GM23248 (cell line): ENCODE measurements around the gene AKAP7. TPM values are rescaled to one million over a fixed set of nuclear protein-coding genes. Genes with fewer than 3 reads are reported as not detected.

Experiments used
- DNase-seq: peaks from one replicate; pipeline ENCODE4 v3.0.0-alpha.2; 2015
- H2AFZ ChIP-seq: fragments of 200-600 bp; sonication (generic); 2 replicates; pipeline ENCODE4 v1.6.1; 2016; ENCODE audit warnings: antibody characterized with exemption
- H3F3A ChIP-seq: fragments of 200-600 bp; sonication (generic); 2 replicates; pipeline ENCODE4 v1.6.1; 2016; ENCODE audit warnings: mild to moderate bottlenecking, antibody characterized with exemption, mixed run types; ENCODE audit not compliant: insufficient read depth
- H3K27ac ChIP-seq: fragments of 200-600 bp; sonication (generic); 2 replicates; pipeline ENCODE4 v1.5.1; 2016; ENCODE audit warnings: mild to moderate bottlenecking
- H3K27me3 ChIP-seq: fragments of 200-600 bp; sonication (generic); replicated peaks from 2 replicates; pipeline ENCODE4 v1.6.1; 2016; ENCODE audit warnings: mild to moderate bottlenecking; ENCODE audit not compliant: insufficient read depth
- H3K36me3 ChIP-seq: fragments of 200-600 bp; sonication (generic); 2 replicates; pipeline ENCODE4 v1.6.1; 2016; ENCODE audit warnings: low read depth, mild to moderate bottlenecking
- H3K4me1 ChIP-seq: fragments of 200-600 bp; sonication (generic); 2 replicates; pipeline ENCODE4 v1.6.1; 2016; ENCODE audit warnings: mild to moderate bottlenecking; ENCODE audit not compliant: insufficient read depth
- H3K4me2 ChIP-seq: fragments of 200-600 bp; sonication (generic); one replicate; pipeline ENCODE4 v1.6.1; 2016; ENCODE audit warnings: mild to moderate bottlenecking; ENCODE audit not compliant: unreplicated experiment
- H3K4me3 ChIP-seq: fragments of 200-600 bp; sonication (generic); 2 replicates; pipeline ENCODE4 v1.5.1; 2016; ENCODE audit warnings: mild to moderate bottlenecking
- H3K79me2 ChIP-seq: fragments of 200-600 bp; sonication (generic); 2 replicates; pipeline ENCODE4 v1.6.1; 2016; ENCODE audit warnings: mild to moderate bottlenecking; ENCODE audit not compliant: insufficient read depth
- H3K9ac ChIP-seq: fragments of 200-600 bp; sonication (generic); 2 replicates; pipeline ENCODE4 v1.6.1; 2016; ENCODE audit warnings: mild to moderate bottlenecking
- H3K9me2 ChIP-seq: fragments of 200-600 bp; sonication (generic); 2 replicates; pipeline ENCODE4 v1.6.1; 2016; ENCODE audit warnings: mixed run types, mild to moderate bottlenecking, moderate library complexity; ENCODE audit not compliant: insufficient read depth
- H3K9me3 ChIP-seq: fragments of 200-600 bp; sonication (generic); one replicate; pipeline ENCODE4 v1.6.1; 2017; ENCODE audit warnings: low read depth
- H4K20me1 ChIP-seq: fragments of 200-600 bp; sonication (generic); 2 replicates; pipeline ENCODE4 v1.6.0; 2016; ENCODE audit not compliant: insufficient read depth
- EZH2 ChIP-seq: fragments of 200-600 bp; sonication (generic); IDR thresholded peaks from 2 replicates; pipeline ENCODE4 v1.6.1; 2018; ENCODE audit warnings: antibody characterized with exemption, mild to moderate bottlenecking; ENCODE audit not compliant: insufficient read depth, poor library complexity, severe bottlenecking
- EZH2phosphoT487 ChIP-seq: fragments of 200-600 bp; sonication (generic); IDR thresholded peaks from 2 replicates; pipeline ENCODE4 v1.6.1; 2018; ENCODE audit warnings: antibody characterized with exemption, moderate library complexity, mild to moderate bottlenecking, low read depth; ENCODE audit not compliant: insufficient read depth
- WGBS, 2 experiments: methylation state at CpG; one replicate each; pipeline ENCODE4 v1.1.6; 2015 to 2017; ENCODE audit warnings: low lambda C conversion rate in 2 of 2, low coverage in 1 of 2; ENCODE audit errors: missing lambda C conversion rate in 2 of 2; 5-methylcytosine and 5-hydroxymethylcytosine counted together
- in situ Hi-C: fragments of 300-500 bp; cut with MboI; formaldehyde crosslinking; loops from 2 replicates; pipeline ENCODE4 v1.15.0; 2020
- polyA plus RNA-seq: library from polyadenylated mRNA; unstranded; fragments of >200 nt; fragmentation: Nextera tagmentation; extraction: Ambion mirVana; gene quantifications from 2 replicates; pipeline ENCODE4 v1.2.1, GENCODE V29; 2016
- total RNA-seq: library from RNA; depleted of rRNA; stranded (reverse); fragments of >200 nt; shearing (Covaris generic); gene quantifications from 2 replicates; pipeline ENCODE4 v1.2.3, GENCODE V29; 2014

Gene AKAP7
- total and polyA plus RNA-seq, 2 experiments from 2014 or later: 3.2 to 8.2 TPM

- H4K20me1 ChIP-seq: no peaks in the 10 kb centered on the region
Observed at GRCh38 chr6:131139599-131139998, 4.3 kb downstream of the AKAP7 start.

GRCh38 chr6:131143319-131143718 is 8.1 kb downstream of the AKAP7 start:
- H3K9me3 ChIP-seq: no peaks in the 10 kb centered on the region
- in situ Hi-C loops: no loop called here

More at GRCh38 chr6:131139599-131139998, 4.3 kb downstream of the AKAP7 start:
- Histone ChIP-seq H3K4me3 (no peak overlapping the region), H2AFZ (no peak overlapping the region), H3K4me2 (no peak overlapping the region), H3K79me2 (no peaks in the 10 kb centered on the region; the same call in 1 of the 2 replicates), H3K9me2 (no peaks in the 10 kb centered on the region), H3K9me3 (no peaks in the 10 kb centered on the region), H3K27ac (no peak overlapping the region), H3F3A (peaks cover 12% of the 10 kb centered on the region; the same call in 1 of the 2 replicates), H3K27me3 (no peaks in the 10 kb centered on the region), H3K9ac (no peak overlapping the region), H3K4me1 (peaks cover 8% of the 10 kb centered on the region; the same call in 1 of the 2 replicates), H3K36me3 (no peaks in the 10 kb centered on the region)
- DNase-seq: no peak
- WGBS, 2 experiments: 72 to 75% methylated on average over 4 of the region's 4 CpGs
- TF ChIP-seq EZH2: no peak
- TF ChIP-seq EZH2phosphoT487: no peak
- in situ Hi-C loops: no loop called here

GRCh38 chr6:131146865-131147264 is 11.6 kb downstream of the AKAP7 start:
- no peaks in the 10 kb centered on the region for H4K20me1 ChIP-seq
- TF ChIP-seq EZH2phosphoT487 (no peak), EZH2 (no peak)
- H3K79me2 ChIP-seq: no peaks in the 10 kb centered on the region; the same call in 1 of the 2 replicates
- no peak for DNase-seq
- no peaks in the 10 kb centered on the region for H3K9me3 ChIP-seq
- no peak overlapping the region for H3K9ac ChIP-seq
- in situ Hi-C loops: no loop called here
- no peaks in the 10 kb centered on the region for H3K27me3 ChIP-seq
- H3K4me2 ChIP-seq: no peak overlapping the region
- WGBS, 2 experiments: 67 to 75% methylated on average over 2 of the region's 2 CpGs
- H3K9me2 ChIP-seq: no peaks in the 10 kb centered on the region
- H2AFZ ChIP-seq: no peak overlapping the region
- H3K4me3 ChIP-seq: no peak overlapping the region
- H3K27ac ChIP-seq: no peak overlapping the region
- H3K36me3 ChIP-seq: no peaks in the 10 kb centered on the region
- H3K4me1 ChIP-seq: no peaks in the 10 kb centered on the region
- H3F3A ChIP-seq: no peaks in the 10 kb centered on the region

More at GRCh38 chr6:131143319-131143718, 8.1 kb downstream of the AKAP7 start:
- no peaks in the 10 kb centered on the region for H3K27me3 ChIP-seq
- H3K36me3 ChIP-seq: no peaks in the 10 kb centered on the region
- no peak overlapping the region for H3K4me3 ChIP-seq
- WGBS, 2 experiments: 80 to 92% methylated on average over 3 of the region's 3 CpGs
- TF ChIP-seq EZH2phosphoT487 (no peak), EZH2 (no peak)
- no peak for DNase-seq
- H3F3A ChIP-seq: no peaks in the 10 kb centered on the region
- H3K9me2 ChIP-seq: no peaks in the 10 kb centered on the region
- no peaks in the 10 kb centered on the region; the same call in 1 of the 2 replicates for H3K79me2 ChIP-seq
- H4K20me1 ChIP-seq: no peaks in the 10 kb centered on the region
- H3K27ac ChIP-seq: no peak overlapping the region
- no peaks in the 10 kb centered on the region for H3K4me1 ChIP-seq
- H2AFZ ChIP-seq: no peak overlapping the region
- H3K4me2 ChIP-seq: no peak overlapping the region
- no peak overlapping the region for H3K9ac ChIP-seq

- no peak overlapping the region for H3K4me2 ChIP-seq
- in situ Hi-C loops: no loop called here
- no peaks in the 10 kb centered on the region for H3K36me3 ChIP-seq
- no peak for DNase-seq
- H3K4me3 ChIP-seq: no peak overlapping the region
- H3K4me1 ChIP-seq: peaks cover 14% of the 10 kb centered on the region
- H2AFZ ChIP-seq: no peak overlapping the region
- peaks cover 12% of the 10 kb centered on the region for H3F3A ChIP-seq
- 95 to 100% methylated on average over 2 of the region's 2 CpGs for WGBS, 2 experiments
- H4K20me1 ChIP-seq: no peaks in the 10 kb centered on the region
- no peak for TF ChIP-seq EZH2phosphoT487
- no peak for TF ChIP-seq EZH2
- H3K27ac ChIP-seq: no peak overlapping the region
- no peaks in the 10 kb centered on the region for H3K27me3 ChIP-seq
- no peaks in the 10 kb centered on the region for H3K9me2 ChIP-seq
- H3K9me3 ChIP-seq: no peaks in the 10 kb centered on the region
- no peak overlapping the region for H3K9ac ChIP-seq
- no peaks in the 10 kb centered on the region for H3K79me2 ChIP-seq
Observed at GRCh38 chr6:131156411-131156810, 21.1 kb downstream of the AKAP7 start.
